Stimulated activated CD8-positive, alpha-beta memory T cell treated with anti-CD3 and anti-CD28 coated beads, Interleukin-7, amount 100 ng/mL, for 1 hour (primary cell): ENCODE measurements around the gene GSN.
A peak's percentile ranks its signal among the peaks of the same experiment; 100 is the strongest.

Experiments
- DNase-seq, 2 donors: peaks; one replicate each; pipeline ENCODE4 v3.0.0-alpha.2; 2020; ENCODE audit warnings: low read depth in 2 of 2

GSN gene

GRCh38 chr9:121267689-121268597 lies at the start of gene GSN:
GSN (plus strand) TSS chr9:121268162; CDS start chr9:121301972, 33,810 bp downstream.
- DNase-seq, result peak; percentile 19 to 24

GRCh38 chr9:121218357-121219027 lies 49.5 kb upstream of the GSN start:
- no peak for DNase-seq

GRCh38 chr9:121219530-121219929 lies 48.4 kb upstream of the GSN start:
- no peak for DNase-seq

GRCh38 chr9:121220996-121221663 lies 46.8 kb upstream of the GSN start:
- no peak for DNase-seq

GRCh38 chr9:121221664-121222055 lies 46.3 kb upstream of the GSN start:
- DNase-seq, result no peak

GRCh38 chr9:121222524-121223171 lies 45.3 kb upstream of the GSN start:
- no peak for DNase-seq

GRCh38 chr9:121225240-121225639 lies 42.7 kb upstream of the GSN start:
- no peak for DNase-seq

GRCh38 chr9:121226175-121226574 lies 41.8 kb upstream of the GSN start:
- no peak for DNase-seq

- DNase-seq, result no peak
These were observed 40.1 kb upstream of the GSN start for GRCh38 chr9:121227862-121228261.

- no peak for DNase-seq
These were observed 37.7 kb upstream of the GSN start for GRCh38 chr9:121230256-121230655.

GRCh38 chr9:121232251-121232650 lies 35.7 kb upstream of the GSN start:
- no peak for DNase-seq

- no peak for DNase-seq
These were observed 33.8 kb upstream of the GSN start for GRCh38 chr9:121233906-121234831.

- no peak for DNase-seq
These were observed 33.2 kb upstream of the GSN start for GRCh38 chr9:121234832-121235161.

GRCh38 chr9:121235512-121235911 lies 32.5 kb upstream of the GSN start:
- DNase-seq, result no peak

- no peak for DNase-seq
These were observed 30.0 kb upstream of the GSN start for GRCh38 chr9:121237916-121238315.

- DNase-seq, result no peak
These were observed 28.9 kb upstream of the GSN start for GRCh38 chr9:121239071-121239470.

GRCh38 chr9:121239851-121240250 lies 28.1 kb upstream of the GSN start:
- DNase-seq, result no peak

- DNase-seq, result no peak
These were observed 27.4 kb upstream of the GSN start for GRCh38 chr9:121240472-121241135.

- no peak for DNase-seq
These were observed 25.6 kb upstream of the GSN start for GRCh38 chr9:121242219-121242958.

GRCh38 chr9:121242959-121243346 lies 25.0 kb upstream of the GSN start:
- DNase-seq, result no peak
